HG03159 (cell line): ENCODE data around the gene RAB4B.
"Not testable (repeated sequence)": the region's sequence is repeated elsewhere in the genome, so short reads cannot be mapped to it uniquely, and the experiment has no call there.

ENCODE experiments used
- ATAC-seq: cut with Tn5 transposase; IDR thresholded peaks from one replicate; pipeline ENCODE4 v1.9.1; 2021; ENCODE audit warnings: mild to moderate bottlenecking, moderate library complexity; ENCODE audit not compliant: unreplicated experiment

RAB4B gene

DNA sequence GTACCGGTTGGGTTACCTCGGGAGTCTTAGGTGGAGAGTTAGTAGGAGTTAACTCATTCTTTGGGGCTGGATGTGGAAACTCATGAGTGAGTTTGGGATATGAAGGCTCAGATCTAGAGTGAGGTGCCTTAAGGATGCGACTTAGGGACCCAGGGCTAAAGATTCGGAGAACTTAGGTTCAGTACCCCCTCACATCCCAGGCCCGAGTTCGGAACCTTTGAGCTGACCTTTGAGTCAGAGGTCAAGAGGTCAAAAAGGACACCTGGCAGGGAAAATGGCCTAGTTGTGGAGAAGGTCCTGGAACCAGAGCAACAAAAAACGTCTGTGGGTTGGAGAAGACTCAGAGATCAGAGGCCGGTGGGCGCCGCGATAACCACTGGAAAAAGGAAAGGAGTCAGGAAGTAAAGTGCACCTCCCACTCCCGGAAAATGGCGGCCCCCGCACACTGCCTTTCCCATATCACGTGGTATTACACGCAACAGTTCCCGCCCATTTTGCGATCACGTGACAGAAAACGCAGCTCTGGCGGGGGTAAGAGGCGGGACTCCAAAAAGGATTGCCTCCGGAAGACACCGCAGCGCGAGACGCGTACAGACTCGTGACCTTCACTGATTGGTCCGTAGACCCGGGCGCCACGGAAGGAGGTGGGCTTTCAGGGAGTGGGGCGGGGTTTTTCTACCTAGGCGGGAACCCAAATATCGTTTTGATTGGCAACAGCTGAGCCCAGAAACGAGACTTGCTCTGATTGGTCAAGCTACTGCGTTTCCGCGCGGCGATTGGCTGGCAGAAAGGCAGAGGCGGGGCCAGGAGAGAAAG is 27.8 kb upstream of the RAB4B start, which contains the start of gene ACTMAP:
Gene ACTMAP, minus strand, starts transcription at position 420 of the 816 bp plus-strand sequence. CDS start 674 bp downstream, outside the sequence.
- peak; percentile 83 for ATAC-seq

DNA sequence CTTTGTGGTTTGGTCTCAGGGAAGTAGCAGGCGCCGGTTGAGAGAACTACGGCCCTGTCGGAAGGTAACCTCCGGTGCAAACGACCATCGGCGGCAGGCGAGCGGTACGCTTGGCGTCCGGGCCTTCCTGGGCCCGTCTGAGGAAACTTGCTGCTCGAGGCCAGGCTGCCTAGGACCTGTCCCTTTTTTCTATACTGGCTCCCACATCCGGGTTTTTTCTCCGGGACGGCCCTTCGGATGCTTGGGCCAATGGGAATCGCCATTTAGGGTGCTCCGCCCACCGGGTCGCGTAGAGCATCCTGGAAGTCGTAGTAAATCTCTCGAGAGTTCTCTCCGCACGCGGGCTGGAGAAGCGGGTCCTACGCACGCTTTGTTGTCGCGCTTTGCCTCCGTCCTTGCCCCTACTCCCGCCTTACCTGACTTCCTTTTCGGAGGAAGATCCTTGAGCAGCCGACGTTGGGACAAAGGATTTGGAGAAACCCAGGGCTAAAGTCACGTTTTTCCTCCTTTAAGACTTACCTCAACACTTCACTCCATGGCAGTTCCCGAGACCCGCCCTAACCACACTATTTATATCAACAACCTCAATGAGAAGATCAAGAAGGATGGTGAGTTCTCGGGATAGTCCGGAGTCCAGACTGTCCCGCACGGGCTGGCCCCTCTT is 27.0 kb upstream of the RAB4B start, which contains the start of gene SNRPA:
Gene SNRPA, plus strand, starts transcription at position 330 of the 664 bp plus-strand sequence. Its CDS starts 206 bp downstream, at position 536.
- peak; percentile 58 for ATAC-seq

DNA sequence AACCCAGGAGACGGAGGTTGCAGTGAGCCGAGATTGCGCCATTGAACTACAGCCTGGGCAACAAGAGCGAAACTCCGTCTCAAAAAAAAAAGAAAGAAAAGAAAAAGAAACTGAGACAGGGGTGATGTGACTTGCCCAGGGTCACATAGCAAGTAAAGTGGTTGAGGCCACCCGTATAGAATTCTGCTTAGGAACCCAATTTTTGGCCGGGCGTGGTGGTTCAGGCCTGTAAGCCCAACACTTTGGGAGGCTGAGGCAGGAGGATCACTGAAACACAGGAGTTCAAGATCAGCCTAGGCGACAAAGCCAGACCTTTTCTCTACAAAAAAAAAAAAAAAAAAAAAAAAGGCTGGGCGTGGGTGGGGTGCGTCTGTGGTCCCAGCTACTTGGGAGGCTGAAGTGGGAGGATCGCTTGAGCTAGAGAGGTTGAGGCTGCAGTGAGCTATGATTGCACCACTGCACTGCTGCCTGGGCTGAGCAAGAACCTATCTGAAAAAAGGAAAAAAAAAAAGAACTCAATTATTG is 25.7 kb upstream of the RAB4B start:
- no peak for ATAC-seq

DNA sequence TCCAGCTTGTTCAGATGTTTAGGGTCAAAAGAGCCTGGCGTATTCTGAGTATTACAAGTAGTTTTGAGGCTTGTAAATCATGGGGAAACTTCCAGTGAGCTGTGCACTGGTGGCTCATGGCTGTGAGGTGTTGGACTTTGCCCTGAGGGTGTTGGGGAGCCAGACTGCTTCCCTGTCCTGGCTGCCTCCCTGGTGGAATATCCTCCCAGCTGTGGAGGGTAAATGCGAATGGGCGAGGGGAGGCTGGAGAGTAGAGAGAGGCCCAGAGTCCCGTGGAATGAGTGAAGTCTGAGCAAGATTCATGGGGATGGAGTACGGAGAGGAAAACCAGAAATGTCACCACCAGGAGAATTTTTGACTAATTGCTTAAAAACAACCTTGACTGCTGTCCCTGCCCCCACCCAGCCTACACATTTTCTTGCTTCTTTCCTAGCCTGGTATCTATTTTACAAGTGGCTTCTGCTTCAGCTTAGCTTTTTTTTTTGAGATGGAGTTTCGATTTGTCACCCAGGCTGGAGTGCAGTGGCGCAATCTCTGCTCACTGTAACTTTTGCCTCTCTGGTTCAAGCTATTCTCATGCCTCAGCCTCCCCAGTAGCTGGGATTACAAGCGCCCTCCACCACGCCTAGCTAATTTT is 23.3 kb upstream of the RAB4B start:
- no peak for ATAC-seq

DNA sequence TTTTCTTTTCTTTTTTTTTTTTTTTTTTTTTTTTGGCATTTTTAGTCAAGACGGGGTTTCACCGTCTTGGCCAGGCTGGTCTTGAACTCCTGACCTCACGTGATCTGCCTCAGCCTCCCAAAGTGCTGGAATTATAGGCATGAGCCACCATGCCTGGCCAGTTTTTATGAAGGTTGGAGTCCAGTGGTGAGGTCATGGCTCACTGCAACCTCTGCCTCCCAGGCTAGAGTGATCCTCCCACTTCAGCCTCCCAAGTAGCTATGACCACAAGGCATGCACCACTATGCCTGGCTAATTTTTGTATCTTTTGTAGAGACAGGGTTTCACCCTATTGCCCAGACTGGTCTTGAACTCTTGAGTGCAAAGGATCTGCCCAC is 22.8 kb upstream of the RAB4B start:
- no peak for ATAC-seq

DNA sequence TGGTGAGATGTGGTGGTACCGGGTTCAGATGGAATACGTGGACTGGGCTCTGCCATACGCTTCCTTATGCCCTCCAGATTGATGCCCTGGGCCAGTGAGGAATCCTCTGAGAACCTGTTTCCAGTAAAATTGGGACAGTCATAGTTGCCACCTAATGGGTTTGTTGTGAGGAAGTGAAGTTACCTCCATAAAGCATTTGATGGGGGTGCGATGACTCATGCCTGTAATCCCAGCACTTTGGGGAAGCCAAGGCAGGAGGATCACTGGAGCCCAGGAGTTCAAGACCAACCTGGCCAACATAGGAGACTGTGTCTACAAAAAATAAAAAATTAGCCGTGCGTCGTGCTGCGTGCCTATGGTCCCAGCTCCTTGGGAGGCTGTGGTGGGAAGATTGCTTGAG is 22.3 kb upstream of the RAB4B start:
- ATAC-seq, result no peak

DNA sequence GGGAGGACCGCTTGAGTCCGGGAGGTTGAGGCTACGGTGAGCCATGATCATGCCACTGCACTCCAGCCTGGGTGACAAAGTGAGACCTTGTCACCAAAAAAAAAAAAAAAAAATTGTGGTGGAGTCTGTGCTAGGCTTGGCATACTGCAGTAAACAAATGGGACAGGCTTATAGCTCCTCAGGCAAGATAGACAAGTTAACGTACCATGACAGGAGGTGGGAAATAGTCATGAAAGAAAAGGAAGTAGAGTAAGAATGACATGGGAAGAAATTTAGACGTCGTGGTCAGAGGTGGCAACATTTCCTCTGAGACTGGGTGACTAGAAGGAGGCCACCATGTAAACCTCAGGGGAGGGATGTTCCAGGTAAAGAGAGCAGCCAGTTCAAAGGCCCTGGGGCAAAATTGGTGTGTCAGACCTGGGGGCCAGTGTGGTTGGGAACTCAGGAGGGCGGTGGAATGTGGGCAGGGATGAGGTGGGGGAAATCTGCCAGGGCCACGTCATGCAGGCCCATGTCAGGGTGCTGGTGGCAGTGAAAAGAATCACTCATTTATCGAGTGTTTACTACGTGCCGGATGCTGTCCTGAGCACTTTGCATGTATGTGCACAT is 21.4 kb upstream of the RAB4B start:
- no peak for ATAC-seq

DNA sequence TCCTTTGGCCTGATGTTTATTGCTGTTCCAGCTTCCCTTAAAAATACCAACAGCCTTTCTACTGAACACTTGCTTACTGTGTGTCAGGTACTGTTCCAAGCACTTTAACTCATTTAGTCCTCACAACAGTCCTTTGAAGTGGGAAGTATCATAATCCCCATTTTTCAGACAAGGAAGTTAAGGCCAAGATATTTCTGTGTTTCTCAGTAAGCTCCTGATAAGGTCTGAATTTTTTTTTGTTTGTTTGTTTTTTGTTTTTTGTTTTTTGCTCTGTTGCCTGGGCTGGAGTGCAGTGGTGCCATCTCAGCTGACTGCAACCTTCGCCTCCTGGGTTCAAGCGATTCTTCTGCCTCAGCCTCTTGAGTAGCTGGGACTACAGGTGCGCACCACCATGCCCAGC is 19.6 kb upstream of the RAB4B start:
- no peak for ATAC-seq

DNA sequence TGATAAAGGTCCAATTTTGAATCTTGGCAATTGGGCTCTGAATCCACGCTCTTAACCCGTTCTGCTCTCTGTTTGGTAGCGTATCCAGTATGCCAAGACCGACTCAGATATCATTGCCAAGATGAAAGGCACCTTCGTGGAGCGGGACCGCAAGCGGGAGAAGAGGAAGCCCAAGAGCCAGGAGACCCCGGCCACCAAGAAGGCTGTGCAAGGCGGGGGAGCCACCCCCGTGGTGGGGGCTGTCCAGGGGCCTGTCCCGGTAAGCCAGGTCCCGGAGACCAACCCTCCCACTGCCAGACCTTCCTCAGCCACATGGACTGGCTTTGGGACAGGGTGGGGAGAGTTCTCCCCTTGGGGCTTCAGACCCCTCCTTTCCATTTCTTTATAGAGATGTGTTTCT is 18.7 kb upstream of the RAB4B start:
- no peak for ATAC-seq

DNA sequence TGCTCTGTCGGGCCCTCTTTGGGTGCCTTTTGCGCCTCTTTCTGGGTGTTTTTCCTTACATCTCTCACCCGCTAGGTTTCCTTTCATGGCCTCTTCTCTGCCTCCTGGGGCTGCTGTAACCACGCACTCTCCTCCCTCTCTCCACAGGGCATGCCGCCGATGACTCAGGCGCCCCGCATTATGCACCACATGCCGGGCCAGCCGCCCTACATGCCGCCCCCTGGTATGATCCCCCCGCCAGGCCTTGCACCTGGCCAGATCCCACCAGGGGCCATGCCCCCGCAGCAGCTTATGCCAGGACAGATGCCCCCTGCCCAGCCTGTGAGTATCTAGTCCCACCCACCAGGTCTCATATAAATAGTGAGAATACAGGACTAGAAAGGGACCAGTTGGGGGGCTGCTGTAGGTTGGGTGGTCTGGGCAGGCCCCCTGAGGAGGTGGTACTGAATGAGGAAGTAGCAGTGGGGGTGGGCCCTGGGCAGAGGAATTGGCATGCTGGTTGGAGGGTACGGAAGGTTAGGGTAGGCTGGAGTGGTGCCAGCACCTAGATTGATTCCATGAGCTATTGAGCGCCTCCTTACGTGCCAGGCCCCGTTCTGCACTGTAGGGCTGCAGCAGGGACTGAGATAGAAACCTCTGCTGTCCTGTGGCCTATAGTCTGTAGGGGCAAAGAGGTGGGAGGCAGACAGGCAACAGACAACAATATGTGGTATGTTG is 15.1 kb upstream of the RAB4B start:
- ATAC-seq, result no peak

DNA sequence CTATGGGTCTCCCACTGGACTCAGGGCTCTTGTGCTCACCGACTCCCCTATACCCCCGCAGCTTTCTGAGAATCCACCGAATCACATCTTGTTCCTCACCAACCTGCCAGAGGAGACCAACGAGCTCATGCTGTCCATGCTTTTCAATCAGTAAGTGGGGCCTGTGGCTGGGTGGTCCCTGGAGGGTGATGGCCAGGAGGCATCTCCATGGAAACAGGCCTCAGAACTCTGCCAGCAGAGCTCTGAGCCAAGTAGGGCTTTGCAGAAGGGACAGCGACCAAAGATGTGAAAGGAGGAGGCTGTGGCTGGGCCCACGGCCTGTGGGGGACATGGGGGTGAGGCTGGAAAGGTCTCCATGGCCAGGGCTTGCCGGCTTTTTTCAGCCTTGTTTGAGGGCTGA is 14.5 kb upstream of the RAB4B start:
- ATAC-seq, result no peak

DNA sequence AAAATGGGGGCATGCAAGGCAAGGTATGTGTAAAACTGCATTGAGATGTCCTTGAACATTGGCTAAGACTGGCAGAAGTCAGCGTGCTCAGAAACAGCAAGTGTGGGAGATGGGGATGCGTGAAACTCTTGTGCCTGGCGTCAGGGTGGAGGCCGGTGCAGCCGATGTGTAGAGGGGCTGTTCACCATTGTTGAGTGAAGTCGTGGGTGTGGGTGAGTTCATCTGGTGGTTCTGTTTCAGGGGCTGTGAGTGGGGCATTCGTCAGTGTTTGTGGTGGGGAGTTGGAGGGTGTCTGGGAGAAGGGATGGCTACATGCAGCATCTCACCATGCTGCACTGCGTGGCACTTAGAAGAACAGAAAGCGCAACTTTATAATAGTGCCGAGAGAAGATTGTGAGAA is 14.1 kb upstream of the RAB4B start:
- ATAC-seq, result no peak

DNA sequence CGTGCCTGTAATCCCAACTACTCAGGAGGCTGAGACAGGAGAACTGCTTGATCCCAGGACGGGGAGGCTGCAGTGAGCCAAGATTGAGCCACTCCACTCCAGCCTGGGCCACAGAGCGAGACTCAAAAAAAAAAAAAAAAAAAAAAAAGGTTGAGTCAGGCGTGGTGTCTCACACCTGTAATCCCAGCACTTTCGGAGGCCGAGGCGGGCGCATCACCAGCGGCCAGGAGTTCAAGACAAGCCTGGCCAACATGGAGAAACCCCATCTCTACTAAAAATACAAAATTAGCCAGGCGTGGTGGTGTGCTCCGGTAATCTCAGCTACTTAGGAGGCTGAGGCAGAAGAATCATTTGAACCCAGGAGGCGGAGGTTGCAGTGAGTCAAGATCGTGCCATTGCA is 11.7 kb upstream of the RAB4B start:
- ATAC-seq, result not testable (repeated sequence)

DNA sequence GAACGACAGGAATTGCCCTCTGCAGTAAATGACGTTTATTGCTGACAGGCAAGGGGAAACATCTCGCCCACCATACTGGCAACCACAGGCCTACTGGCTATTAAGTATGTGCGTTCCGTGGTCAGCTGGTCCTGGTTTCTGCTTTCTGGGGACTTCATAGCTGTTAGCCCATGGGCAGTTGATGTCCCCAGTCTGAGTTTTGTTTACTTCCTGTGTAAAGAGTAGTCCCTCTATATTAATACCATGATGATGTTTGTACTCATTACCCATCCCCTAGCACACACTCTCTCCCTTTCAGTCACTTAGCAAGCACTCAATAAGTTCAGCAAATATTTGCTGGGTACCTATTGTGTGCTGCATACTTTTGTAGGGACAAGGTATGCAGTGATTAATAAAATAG is 9.2 kb upstream of the RAB4B start:
- ATAC-seq, result no peak

DNA sequence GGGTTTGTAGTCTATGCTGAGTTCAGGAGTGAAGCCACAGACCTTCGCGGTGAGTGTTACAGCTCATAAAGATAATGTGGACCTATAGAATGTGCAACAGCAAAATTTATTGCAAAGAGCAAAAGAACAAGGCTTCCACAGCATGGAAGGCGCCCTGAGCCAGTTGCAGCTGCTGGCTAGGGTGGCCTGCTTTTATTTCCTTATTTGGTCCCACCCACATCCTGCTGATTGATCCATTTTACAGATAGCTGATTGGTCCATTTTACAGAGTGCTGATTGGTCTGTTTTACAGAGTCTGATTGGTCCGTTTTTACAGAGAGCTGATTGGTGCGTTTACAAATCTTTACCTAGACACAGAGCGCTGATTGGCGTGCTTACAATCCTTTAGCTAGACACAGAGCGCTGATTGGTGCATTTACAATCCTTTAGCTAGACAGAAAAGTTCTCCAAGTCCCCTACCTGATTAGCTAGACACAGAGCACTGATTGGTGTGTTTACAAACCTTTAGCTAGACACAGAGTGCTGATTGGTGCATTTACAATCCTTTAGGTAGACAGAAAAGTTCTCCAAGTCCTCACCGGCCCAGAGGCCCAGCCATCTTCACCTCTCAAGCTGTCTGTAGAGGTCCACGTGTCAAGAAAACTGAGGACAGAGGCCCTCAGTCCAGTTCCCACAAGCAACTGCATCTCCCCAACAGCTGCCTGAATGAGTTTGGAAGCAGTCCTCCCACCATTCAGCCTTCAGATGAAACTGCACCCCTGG is 6.8 kb upstream of the RAB4B start:
- not testable (repeated sequence) for ATAC-seq

DNA sequence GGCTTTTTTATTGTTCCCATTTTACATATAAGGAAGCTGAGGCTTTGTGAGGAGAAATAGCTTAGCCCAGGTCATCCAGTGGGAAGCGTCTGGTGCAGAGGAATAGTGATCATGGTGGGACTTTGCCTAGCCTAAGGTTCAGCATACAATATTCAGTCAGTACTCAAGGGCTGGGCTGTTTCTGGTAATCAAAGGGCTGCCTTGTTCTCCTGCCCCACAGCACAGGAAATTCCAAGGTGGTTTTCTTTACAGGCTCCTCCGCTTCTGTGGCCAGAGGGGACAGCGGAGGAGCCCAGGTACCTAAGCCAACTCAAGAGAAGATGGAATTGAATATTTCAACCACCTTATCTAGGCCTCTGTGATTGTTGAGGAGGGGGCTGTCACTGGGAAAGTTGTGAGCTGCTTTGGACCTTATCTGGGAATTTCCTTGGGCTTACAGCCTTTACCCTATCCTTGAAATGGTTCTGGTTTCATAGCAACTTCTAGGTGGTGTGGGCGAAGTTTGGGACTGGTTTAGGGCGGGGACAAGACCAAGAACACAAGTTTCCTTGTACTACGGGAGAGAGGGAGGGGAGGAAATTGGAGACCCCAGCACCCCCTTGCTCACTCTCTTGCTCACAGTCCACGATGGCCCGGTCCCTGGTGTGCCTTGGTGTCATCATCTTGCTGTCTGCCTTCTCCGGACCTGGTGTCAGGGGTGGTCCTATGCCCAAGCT is 3.0 kb upstream of the RAB4B start, which contains the start of gene MIA:
Gene MIA, plus strand, starts transcription at position 606 of the 716 bp plus-strand sequence. Its CDS starts 22 bp downstream, at position 628.
- no peak for ATAC-seq

DNA sequence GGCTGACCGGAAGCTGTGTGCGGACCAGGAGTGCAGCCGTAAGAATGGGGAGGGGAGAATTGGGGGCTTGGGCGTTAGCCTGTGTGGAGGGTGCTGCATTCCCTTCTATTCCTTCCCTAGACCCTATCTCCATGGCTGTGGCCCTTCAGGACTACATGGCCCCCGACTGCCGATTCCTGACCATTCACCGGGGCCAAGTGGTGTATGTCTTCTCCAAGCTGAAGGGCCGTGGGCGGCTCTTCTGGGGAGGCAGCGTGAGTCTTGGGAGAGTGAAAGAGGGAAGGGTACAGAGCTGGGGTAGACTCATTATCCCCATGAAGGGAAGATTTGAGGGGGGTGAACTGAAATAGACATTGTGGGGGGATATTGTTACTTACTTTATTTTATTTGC is 2.4 kb upstream of the RAB4B start:
- no peak for ATAC-seq

DNA sequence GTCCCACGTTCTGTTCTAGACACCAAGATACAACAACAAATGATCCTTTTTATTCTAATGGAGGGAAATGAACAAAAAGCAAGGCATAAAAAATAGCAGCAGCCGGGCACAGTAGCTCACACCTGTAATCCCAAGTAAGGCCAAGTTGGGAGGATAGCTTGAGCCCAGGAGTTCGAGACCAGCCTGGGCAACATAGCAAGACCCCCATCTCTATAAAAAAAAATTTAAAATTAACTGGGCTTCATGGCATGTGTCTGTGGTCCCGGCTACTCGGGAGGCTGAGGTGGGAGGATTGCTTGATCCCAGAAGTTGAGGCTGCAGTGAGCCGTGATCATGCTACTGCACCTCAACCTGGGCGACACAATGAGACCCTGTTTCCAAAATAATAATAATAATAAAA is 1.7 kb upstream of the RAB4B start:
- no peak for ATAC-seq
